Fibroblast of skin of left biceps (primary cell): ENCODE measurements around the gene SNCB.

ENCODE experiments used
- DNase-seq, 2 experiments: peaks; one replicate each; pipeline ENCODE4 v3.0.0-alpha.2; 2013; ENCODE audit warnings: low read depth in 2 of 2

The SNCB gene

DNA sequence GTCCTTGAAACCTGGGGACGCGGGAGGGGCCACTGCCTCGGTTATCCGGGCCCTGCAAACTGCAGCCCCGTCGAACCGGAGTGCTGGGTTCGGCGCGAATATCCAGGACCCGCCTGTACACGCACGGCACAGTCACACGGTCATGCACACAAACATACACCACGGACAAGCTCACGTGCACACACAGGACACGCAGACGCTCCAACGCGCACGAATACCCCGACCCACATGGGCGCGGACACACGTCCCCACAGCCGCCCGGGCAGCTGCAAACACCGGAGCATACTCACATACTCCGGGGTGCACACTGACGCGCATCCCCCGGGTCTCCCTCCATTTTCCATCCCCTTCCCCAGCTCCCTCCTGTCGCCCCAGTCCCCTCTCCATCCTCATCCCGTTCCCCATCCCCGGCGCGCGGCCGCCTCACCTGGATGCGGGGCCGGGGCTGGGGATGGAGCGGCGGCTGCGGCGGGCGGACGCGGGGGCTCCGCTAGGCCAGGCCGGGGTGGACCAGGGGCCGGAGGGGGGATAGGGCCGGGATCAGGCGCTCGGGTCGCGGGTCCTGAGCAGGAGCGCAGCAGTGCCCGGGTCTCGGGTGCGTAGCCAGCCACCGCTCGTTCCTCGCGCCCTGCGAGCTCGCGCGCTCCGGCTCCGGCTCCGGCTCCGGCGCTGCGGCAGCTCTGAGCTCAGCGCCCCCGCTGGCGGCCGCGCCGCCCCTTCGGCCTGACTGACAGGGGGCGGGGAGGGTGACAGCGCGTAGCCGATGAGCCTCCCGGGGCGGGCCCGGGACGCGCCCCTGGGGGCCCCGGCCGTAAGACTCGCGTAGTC, at the start of gene SNCB, which contains the start of gene EIF4E1B:
Gene SNCB (minus strand): TSS at position 682 of the 828 bp plus-strand sequence. CDS start 880 bp downstream, outside the sequence.
Gene EIF4E1B (plus strand): TSS at position 823 of the 828 bp plus-strand sequence. CDS start 12,113 bp downstream, outside the sequence.
- no peak for DNase-seq

DNA sequence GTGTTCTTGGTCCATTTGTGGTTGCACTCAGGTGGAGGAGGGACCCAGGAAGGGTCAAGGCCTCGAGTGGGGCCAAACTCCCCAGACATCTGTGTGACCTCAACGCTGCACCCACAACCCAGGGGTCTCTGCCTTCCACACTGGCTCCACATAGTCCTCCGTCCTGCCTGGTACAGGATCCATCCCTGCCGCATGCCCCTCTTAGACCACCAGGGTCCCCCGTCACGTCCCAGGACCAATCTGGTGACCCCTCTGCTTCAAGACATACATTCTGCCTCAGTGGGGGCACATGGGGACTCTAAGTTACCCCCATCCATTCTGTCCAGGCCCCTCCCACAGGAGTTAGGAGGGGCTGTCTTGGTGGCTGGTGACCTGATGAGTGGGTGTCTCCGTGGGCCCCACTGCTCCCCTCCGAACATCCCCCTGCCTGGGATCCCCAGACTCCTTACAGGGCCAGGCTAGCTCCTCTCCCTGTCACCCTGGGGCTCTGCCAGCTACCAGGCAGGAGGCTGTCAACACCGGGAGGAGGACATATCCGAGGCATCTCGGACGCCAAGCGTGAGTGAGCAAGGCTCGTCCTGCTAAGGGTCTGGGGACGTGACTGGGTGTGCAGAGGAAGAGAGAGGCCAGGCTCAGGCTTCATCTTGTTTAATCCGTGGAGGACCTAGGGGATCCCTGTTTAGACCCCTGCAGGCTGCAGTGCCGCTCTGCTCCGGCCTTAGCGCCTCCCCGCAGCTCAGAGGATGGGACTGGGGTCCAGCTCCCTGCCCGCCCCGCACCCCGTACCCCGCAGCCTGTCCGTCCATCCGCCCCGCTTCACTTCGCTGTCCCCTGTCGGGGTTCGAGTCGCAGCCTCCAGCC, 49.3 kb upstream of the SNCB start:
- no peak for DNase-seq

GRCh38 chr5:176678584-176678983, 48.2 kb upstream of the SNCB start:
- DNase-seq: no peak

DNA sequence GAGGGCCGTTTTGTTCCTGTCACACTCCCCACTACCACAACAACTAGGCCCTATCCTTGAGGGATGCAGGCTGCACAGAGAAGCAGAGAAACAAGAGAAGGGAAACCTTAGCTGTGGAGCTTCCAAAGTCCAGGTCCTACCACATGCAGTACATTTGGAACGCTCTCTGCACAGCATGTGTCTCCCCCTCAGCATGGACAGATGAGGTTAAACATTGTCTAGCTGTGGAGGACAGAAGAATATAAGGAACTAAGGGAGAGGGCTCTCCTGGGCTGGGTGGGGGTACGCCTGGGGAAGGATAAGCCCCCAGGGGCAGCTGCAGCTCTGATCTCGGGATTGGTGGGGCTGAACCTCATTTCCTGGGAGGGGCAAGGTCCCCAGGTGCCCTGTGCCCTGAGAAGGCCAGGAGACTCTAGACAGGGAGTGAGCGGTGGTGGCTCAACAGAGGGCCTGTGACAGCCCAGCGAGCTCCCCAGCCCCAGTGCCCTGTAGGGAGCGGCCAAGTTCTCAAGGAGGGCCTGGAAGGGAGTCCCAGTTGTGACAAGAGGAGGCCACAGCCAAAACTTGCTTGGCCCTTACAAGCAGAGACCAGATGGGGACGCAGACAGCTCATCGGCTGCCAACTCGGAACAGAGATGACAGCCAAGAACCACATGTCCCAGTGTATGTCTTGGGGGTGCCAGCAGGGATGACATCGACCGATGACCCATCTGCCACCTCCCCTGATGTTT, 47.0 kb upstream of the SNCB start:
- DNase-seq: no peak

GRCh38 chr5:176676361-176676824, 46.1 kb upstream of the SNCB start:
- DNase-seq: no peak

DNA sequence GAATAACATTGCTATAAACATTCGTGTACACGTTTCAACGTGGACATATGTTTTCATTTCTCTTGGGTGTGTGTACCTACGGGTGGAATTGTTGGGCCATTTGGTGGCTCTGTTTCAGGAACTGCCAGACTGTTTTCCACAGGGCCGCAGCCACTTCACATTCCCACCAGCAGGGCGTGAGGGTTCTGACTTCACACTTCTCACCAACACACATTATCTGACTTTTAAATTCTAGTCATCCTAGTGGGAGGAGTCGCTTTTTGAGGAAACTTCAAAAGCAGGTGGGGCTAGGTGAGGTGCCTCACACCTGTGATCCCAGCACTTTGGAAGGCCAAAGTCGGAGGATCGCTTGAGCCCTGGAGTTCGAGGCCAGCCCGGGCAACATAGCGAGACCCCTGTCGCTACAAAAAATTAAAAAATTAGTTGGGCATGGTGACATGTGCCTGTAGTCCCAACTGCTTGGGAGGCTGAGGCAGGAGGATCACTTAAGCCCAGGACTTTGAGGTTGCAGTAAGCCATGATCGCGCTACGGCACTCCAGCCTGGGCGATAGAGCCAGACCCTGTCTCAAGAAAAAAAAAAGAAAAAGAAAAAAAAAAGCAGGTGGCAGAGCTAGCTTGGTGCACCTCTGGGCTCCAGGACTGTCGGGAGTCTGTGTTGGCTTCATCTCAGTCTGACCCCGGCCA, 45.5 kb upstream of the SNCB start:
- DNase-seq: no peak

GRCh38 chr5:176674799-176675198, 44.5 kb upstream of the SNCB start:
- no peak for DNase-seq

DNA sequence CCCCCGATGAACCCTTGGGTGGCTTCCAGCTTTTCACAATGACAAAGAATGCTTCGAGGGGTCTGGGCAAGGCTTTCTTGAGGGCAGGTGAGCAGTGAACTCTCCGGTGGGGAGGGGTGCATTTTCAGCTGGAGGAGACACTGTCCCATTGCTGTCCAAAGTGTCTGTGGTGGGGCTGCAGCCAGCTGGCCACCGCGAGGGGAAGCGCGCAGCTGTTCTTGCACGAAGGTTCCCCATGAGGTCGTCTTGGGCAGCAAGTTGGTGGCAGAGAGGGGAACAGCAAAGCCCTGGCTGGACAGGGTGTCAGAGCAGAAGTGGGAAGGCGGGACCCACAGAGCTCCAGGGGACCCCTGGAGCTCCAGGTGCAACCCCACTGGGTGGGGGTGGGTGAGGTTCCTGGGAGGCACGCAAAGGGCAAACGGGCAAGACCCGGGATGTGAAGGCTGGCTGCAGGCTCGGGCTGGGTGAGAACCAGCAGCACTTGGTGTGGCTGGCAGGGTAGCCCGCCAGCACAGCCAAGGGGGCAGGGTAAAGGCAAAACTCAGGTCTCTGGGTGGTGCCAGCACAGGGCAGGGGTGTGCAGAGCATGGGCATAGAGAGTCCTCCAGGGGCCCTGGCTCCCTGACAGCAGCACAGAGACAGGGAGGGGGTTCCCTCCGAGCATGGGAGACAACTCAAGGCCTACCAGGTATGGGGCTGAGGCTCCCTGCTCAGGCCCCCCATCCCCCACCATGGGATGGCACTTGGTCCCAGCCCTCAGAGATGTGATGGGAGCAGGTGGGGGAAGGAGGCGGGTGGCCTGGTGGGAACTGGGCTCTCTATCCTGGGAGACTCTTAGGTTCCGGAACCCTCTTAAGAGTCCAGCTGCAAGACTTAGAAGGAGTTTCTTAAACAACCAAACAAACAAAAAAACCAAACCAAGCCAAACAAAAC, 43.6 kb upstream of the SNCB start:
- no peak for DNase-seq

DNA sequence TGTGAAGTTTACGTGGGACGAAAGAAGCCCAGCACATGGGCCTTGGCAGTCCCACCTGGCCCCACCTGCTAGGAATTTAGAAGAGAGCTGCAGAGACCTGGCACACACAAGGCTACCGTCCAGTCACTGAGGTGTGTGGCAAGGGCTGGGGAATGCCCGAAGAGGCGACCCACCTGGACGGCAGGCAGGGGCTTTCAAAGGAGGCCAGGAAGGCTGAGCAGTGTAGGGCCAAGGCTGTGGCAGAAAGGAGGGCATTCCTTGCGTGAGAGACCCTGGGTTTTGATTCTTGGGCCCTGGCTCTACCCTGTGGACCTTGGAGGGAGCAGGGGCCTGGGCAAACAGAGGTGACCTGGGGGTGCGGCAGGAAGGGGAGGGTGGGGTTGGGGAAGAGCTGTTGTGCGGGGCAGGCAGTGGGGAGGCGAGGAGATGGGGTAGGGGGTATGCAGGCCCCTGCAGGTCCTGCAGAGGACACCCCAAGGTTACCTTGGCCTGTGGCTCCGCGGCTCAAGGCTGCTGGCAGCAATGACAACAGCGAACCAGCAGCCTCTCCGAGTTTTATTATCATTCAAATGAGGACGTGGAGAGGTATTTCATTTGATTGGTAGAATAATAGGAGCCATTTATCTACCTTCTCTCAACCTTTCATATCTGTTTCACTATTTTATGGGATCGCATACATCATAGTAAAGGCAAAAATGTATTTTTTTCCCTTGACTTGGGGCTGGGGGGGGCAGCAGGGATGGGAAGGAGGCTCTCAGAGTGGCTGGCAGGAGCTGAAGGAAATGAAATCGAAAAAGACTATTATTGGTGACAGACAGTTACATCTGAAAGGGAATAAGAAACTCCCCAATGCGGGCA, 41.8 kb upstream of the SNCB start:
- no peak for DNase-seq

GRCh38 chr5:176671399-176671798, 41.1 kb upstream of the SNCB start:
- no peak for DNase-seq

DNA sequence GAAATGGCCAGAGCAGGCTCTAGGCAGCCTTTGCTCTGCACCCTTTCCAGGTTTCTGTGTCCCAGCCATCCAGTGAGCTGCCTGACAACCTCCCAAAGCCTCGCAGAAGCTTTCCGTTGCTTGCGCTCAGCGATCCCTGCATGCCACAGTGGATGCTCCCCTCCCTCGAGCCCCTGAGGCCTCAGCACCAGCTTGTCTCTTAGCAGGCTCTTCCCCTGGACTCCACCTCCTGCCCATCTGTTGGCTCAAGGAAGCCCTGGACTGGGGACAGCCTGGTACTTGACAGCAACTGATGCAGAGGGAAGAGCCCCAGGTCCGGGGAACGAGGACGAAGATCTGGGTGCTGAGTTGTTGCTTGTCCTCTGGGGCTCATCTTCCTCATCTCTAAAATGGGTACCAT, 40.1 kb upstream of the SNCB start:
- DNase-seq: no peak

- no peak for DNase-seq
Observed at GRCh38 chr5:176667637-176668036, 37.3 kb upstream of the SNCB start.

- DNase-seq: no peak
Observed at GRCh38 chr5:176665517-176665916, 35.2 kb upstream of the SNCB start.

GRCh38 chr5:176664886-176665285, 34.6 kb upstream of the SNCB start:
- no peak for DNase-seq

GRCh38 chr5:176664479-176664878, 34.1 kb upstream of the SNCB start:
- no peak for DNase-seq

- no peak for DNase-seq
Observed at GRCh38 chr5:176663566-176663965, 33.2 kb upstream of the SNCB start.

- DNase-seq: no peak
Observed at GRCh38 chr5:176662371-176663333, 32.3 kb upstream of the SNCB start.

DNA sequence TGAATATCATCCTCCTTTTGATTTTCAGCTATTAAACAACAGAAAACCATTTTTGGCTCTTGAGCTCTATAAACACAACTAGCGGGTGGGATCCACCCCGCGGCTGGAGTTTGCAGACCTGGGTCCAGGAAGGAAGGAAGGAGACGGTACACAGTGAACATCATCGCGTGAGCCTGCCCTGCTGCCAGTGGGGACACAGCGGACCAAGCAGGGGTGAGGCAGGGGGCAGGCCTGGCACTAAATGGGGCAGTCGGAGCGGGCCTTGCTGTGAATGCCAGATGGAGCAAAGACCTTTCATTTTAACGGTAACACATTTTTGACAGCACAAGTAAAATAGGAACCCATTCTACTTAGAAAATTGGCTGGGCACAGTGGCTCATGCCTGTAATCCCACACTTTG, 31.3 kb upstream of the SNCB start:
- no peak for DNase-seq
